HEK293 (cell line): ENCODE data around the gene PLD4.

Experiments used
- CTCF ChIA-PET: fragments of 350-600 bp; formaldehyde crosslinking; extraction: SDS; loops from one replicate; lab custom pipeline; 2021; ENCODE audit warnings: antibody characterized with exemption; lab: Yijun Ruan, JAX
- POLR2A ChIA-PET: fragments of 300-600 bp; formaldehyde crosslinking; extraction: SDS; loops from one replicate; lab custom pipeline; 2020; ENCODE audit warnings: antibody characterized with exemption, inconsistent platforms; lab: Yijun Ruan, JAX
- H3K27ac ChIP-seq: fragments of 200-500 bp; sonication (Bioruptor generic); 2 replicates; pipeline ENCODE4 v1.5.1; 2014; ENCODE audit warnings: low read depth, low read length, control low read depth, inconsistent platforms; ENCODE audit errors: extremely low read depth
- H3K36me3 ChIP-seq, 2 experiments: fragments of 200-500 bp in 1 of 2; sonication (Bioruptor generic) in 1 of 2; 1 replicate in 1 of 2; 2 replicates in 1 of 2; pipeline ENCODE4 v1.5.1; 2014 to 2017; ENCODE audit warnings: inconsistent platforms in 2 of 2, low read length in 2 of 2; ENCODE audit not compliant: control insufficient read depth in 2 of 2, insufficient read depth in 1 of 2
- H3K4me1 ChIP-seq: fragments of 200-500 bp; sonication (Bioruptor generic); 2 replicates; pipeline ENCODE4 v1.5.1; 2014; ENCODE audit warnings: mild to moderate bottlenecking, low read length, inconsistent platforms; ENCODE audit not compliant: control insufficient read depth, insufficient read depth
- H3K4me3 ChIP-seq: 2 replicates; pipeline ENCODE4 v1.5.1; 2011; ENCODE audit warnings: low read depth, mild to moderate bottlenecking, control low read depth, low read length, moderate library complexity
- H3K9me3 ChIP-seq: fragments of 200-500 bp; sonication (Bioruptor generic); 2 replicates; pipeline ENCODE4 v1.5.1; 2014; ENCODE audit warnings: low read depth, low read length, inconsistent platforms; ENCODE audit not compliant: control insufficient read depth, insufficient read depth
- EGR2 ChIP-seq: fragments of 450-650 bp; formaldehyde crosslinking; IDR thresholded peaks from 2 replicates; pipeline ENCODE4 v1.5.1; 2016; ENCODE audit warnings: low read depth, missing biosample characterization, missing genetic modification characterization
- KLF1 ChIP-seq: fragments of 450-650 bp; formaldehyde crosslinking; IDR thresholded peaks from 2 replicates; pipeline ENCODE4 v1.5.1; 2016; ENCODE audit warnings: missing biosample characterization, missing genetic modification characterization
- KLF7 ChIP-seq: fragments of 450-650 bp; formaldehyde crosslinking; IDR thresholded peaks from 2 replicates; pipeline ENCODE4 v1.5.1; 2016; ENCODE audit warnings: missing biosample characterization, missing genetic modification characterization, borderline replicate concordance
- MZF1 ChIP-seq: fragments of 450-650 bp; formaldehyde crosslinking; IDR thresholded peaks from 2 replicates; pipeline ENCODE4 v1.5.1; 2017; ENCODE audit warnings: missing biosample characterization, missing genetic modification characterization, borderline replicate concordance
- SP2 ChIP-seq: fragments of 450-650 bp; formaldehyde crosslinking; IDR thresholded peaks from 2 replicates; pipeline ENCODE4 v1.5.1; 2016; ENCODE audit warnings: missing biosample characterization, missing genetic modification characterization
- ZBTB1 ChIP-seq: fragments of 450-650 bp; formaldehyde crosslinking; IDR thresholded peaks from 2 replicates; pipeline ENCODE4 v1.5.1; 2016; ENCODE audit warnings: missing biosample characterization, missing genetic modification characterization
- ZNF138 ChIP-seq: fragments of 450-650 bp; formaldehyde crosslinking; IDR thresholded peaks from 2 replicates; pipeline ENCODE4 v1.5.1; 2016; ENCODE audit warnings: missing biosample characterization, missing genetic modification characterization, borderline replicate concordance
- ZNF391 ChIP-seq: fragments of 450-650 bp; formaldehyde crosslinking; IDR thresholded peaks from 2 replicates; pipeline ENCODE4 v1.5.1; 2016; ENCODE audit warnings: low read depth, missing biosample characterization, missing genetic modification characterization, borderline replicate concordance
- ZNF626 ChIP-seq: fragments of 450-650 bp; sonication (Bioruptor Pico); formaldehyde crosslinking; IDR thresholded peaks from 2 replicates; pipeline ENCODE4 v1.5.1; 2018; ENCODE audit warnings: missing biosample characterization, missing genetic modification characterization, inconsistent platforms
- ZNF658 ChIP-seq: fragments of 450-650 bp; formaldehyde crosslinking; IDR thresholded peaks from 2 replicates; pipeline ENCODE4; 2016; ENCODE audit warnings: missing biosample characterization, missing genetic modification characterization
- TF ChIP-seq, protein P1 (sequence below): fragments of 450-650 bp; formaldehyde crosslinking; IDR thresholded peaks from 2 replicates; pipeline ENCODE4 v1.5.1; 2016; ENCODE audit warnings: missing biosample characterization, missing genetic modification characterization
- TF ChIP-seq, protein P2 (sequence below): fragments of 450-650 bp; formaldehyde crosslinking; conservative IDR thresholded peaks from 2 replicates; pipeline ENCODE4 v1.5.1; 2016; ENCODE audit warnings: low read depth, missing biosample characterization, missing genetic modification characterization
- TF ChIP-seq, protein P3 (sequence below): fragments of 450-650 bp; formaldehyde crosslinking; IDR thresholded peaks from 2 replicates; pipeline ENCODE4 v1.5.1; 2016; ENCODE audit warnings: missing biosample characterization, missing genetic modification characterization

Gene PLD4

GRCh38 chr14:104966261-104966865, 41.7 kb downstream of the PLD4 start (continued):
- TF ChIP-seq, protein P1, sequence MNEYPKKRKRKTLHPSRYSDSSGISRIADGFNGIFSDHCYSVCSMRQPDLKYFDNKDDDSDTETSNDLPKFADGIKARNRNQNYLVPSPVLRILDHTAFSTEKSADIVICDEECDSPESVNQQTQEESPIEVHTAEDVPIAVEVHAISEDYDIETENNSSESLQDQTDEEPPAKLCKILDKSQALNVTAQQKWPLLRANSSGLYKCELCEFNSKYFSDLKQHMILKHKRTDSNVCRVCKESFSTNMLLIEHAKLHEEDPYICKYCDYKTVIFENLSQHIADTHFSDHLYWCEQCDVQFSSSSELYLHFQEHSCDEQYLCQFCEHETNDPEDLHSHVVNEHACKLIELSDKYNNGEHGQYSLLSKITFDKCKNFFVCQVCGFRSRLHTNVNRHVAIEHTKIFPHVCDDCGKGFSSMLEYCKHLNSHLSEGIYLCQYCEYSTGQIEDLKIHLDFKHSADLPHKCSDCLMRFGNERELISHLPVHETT: no peak

DNA sequence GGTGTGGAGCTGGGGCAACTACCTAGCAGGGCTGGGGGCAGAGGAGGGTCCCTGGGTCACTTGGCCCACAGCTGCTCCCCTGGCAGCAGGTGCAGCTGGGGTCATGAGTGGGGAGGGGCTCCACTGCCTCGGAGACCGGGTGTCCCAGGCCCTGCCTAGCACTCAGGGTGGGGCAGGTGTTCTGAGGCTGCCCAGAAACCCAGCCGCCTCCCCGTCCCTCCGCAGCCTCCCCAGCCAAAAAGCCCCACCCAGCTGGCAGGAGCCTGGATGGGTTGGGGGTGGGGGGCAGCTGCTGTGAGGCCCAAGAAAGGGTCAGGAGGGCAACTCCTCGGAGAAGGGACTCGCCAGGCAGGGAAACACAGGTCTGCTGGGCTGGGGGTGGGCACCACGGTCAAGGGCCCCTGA, 42.3 kb downstream of the PLD4 start:
- no peaks in the 10 kb centered on the region for H3K9me3 ChIP-seq
- no peaks in the 10 kb centered on the region for H3K36me3 ChIP-seq
- ChIA-PET CTCF (interaction anchor here (1.0 kb wide), 1 partner anchor 33 kb away, joined by 3 read pairs; no protein-coding TSS in a partner anchor), POLR2A (no interaction called here)
- TF ChIP-seq ZNF626 (tag by site-specific recombination) (no peak), KLF7 (tag by site-specific recombination) (no peak), ZBTB1 (tag by site-specific recombination) (no peak), KLF1 (peak; percentile 98)
- TF ChIP-seq, protein P2, sequence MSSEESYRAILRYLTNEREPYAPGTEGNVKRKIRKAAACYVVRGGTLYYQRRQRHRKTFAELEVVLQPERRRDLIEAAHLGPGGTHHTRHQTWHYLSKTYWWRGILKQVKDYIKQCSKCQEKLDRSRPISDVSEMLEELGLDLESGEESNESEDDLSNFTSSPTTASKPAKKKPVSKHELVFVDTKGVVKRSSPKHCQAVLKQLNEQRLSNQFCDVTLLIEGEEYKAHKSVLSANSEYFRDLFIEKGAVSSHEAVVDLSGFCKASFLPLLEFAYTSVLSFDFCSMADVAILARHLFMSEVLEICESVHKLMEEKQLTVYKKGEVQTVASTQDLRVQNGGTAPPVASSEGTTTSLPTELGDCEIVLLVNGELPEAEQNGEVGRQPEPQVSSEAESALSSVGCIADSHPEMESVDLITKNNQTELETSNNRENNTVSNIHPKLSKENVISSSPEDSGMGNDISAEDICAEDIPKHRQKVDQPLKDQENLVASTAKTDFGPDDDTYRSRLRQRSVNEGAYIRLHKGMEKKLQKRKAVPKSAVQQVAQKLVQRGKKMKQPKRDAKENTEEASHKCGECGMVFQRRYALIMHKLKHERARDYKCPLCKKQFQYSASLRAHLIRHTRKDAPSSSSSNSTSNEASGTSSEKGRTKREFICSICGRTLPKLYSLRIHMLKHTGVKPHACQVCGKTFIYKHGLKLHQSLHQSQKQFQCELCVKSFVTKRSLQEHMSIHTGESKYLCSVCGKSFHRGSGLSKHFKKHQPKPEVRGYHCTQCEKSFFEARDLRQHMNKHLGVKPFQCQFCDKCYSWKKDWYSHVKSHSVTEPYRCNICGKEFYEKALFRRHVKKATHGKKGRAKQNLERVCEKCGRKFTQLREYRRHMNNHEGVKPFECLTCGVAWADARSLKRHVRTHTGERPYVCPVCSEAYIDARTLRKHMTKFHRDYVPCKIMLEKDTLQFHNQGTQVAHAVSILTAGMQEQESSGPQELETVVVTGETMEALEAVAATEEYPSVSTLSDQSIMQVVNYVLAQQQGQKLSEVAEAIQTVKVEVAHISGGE (tag by site-specific recombination): no peak
- H3K4me3 ChIP-seq: no peak overlapping the region
- peaks cover 9% of the 10 kb centered on the region for H3K4me1 ChIP-seq
- H3K27ac ChIP-seq: no peak overlapping the region

GRCh38 chr14:104967386-104968152, 42.9 kb downstream of the PLD4 start:
- POLR2A ChIA-PET: no interaction called here
- TF ChIP-seq, protein P3, sequence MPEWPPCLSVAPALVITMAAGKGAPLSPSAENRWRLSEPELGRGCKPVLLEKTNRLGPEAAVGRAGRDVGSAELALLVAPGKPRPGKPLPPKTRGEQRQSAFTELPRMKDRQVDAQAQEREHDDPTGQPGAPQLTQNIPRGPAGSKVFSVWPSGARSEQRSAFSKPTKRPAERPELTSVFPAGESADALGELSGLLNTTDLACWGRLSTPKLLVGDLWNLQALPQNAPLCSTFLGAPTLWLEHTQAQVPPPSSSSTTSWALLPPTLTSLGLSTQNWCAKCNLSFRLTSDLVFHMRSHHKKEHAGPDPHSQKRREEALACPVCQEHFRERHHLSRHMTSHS: no peak
- TF ChIP-seq ZNF138 (no peak), SP2 (tag by site-specific recombination) (0 out of 2 replicates have a peak, but pooled peaks have one; percentile 11), MZF1 (tag by site-specific recombination) (no peak), KLF1 (peak; percentile 92), ZNF391 (tag by site-specific recombination) (no peak), EGR2 (tag by site-specific recombination) (no peak), ZNF658 (tag by site-specific recombination) (no peak)
- CTCF ChIA-PET: interaction anchor here (1.0 kb wide), 1 partner anchor 34 kb away, joined by 3 read pairs; no protein-coding TSS in a partner anchor
- Histone ChIP-seq H3K4me1 (peaks cover 9% of the 10 kb centered on the region), H3K36me3 (no peaks in the 10 kb centered on the region), H3K9me3 (no peaks in the 10 kb centered on the region), H3K4me3 (no peak overlapping the region), H3K27ac (no peak overlapping the region)
